ENCODE data around the gene MYH11. TPM values are rescaled to one million over a fixed set of nuclear protein-coding genes. Genes with fewer than 3 reads are reported as not detected.

The MYH11 gene
- total RNA-seq, 1 experiment from 2014 or later = not detected

- TF ChIP-seq CTCF (IDR thresholded peaks at IDR 0.05; ENCODE audit: unreplicated experiment) = no peak
- no peaks in the 10 kb centered on the region for H3K9me3 Mint-ChIP-seq (ENCODE audit: unreplicated experiment)
- H3K36me3 Mint-ChIP-seq (ENCODE audit: insufficient read depth, unreplicated experiment) = no peaks in the 10 kb centered on the region
- ChIA-PET CTCF (interaction anchor here (0.6 to 1.3 kb wide), 3 partner anchors 15 to 388 kb away, joined by 3 to 10 read pairs (median 4); no protein-coding TSS in a partner anchor), POLR2A (interaction anchor here (0.7 kb wide), 1 partner anchor 19 kb away, joined by 4 read pairs; no protein-coding TSS in a partner anchor)
- no peak overlapping the region for H3K27ac Mint-ChIP-seq (ENCODE audit: low read depth, unreplicated experiment)
- BruUV-seq (replicated peaks) = no TSS peak
- DNase-seq (ENCODE audit: unreplicated experiment) = no peak
- no peak overlapping the region for H3K4me3 Mint-ChIP-seq (ENCODE audit: unreplicated experiment)
- intact Hi-C loops (cut with micrococcal nuclease) = no loop called here
- no peaks in the 10 kb centered on the region for H3K4me1 Mint-ChIP-seq (ENCODE audit: insufficient read depth, unreplicated experiment)
- H3K27me3 Mint-ChIP-seq (ENCODE audit: insufficient read depth, unreplicated experiment) = peaks cover 4% of the 10 kb centered on the region
Measured at GRCh38 chr16:15741207-15741871, 115.5 kb downstream of the MYH11 start.

GRCh38 chr16:15739950-15740349 lies 116.9 kb downstream of the MYH11 start:
- intact Hi-C loops (cut with micrococcal nuclease) = no loop called here
- ChIA-PET POLR2A (interaction anchor here (0.8 kb wide), 1 partner anchor 9 kb away, joined by 3 read pairs; no protein-coding TSS in a partner anchor), CTCF (no interaction called here)
- no TSS peak for BruUV-seq (replicated peaks)
- Mint-ChIP-seq H3K9me3 (ENCODE audit: unreplicated experiment) (no peaks in the 10 kb centered on the region), H3K27me3 (ENCODE audit: insufficient read depth, unreplicated experiment) (peaks cover 14% of the 10 kb centered on the region), H3K36me3 (ENCODE audit: insufficient read depth, unreplicated experiment) (no peaks in the 10 kb centered on the region), H3K4me1 (ENCODE audit: insufficient read depth, unreplicated experiment) (no peaks in the 10 kb centered on the region), H3K4me3 (ENCODE audit: unreplicated experiment) (no peak overlapping the region), H3K27ac (ENCODE audit: low read depth, unreplicated experiment) (no peak overlapping the region)
- no peak for TF ChIP-seq CTCF (IDR thresholded peaks at IDR 0.05; ENCODE audit: unreplicated experiment)
- no peak for DNase-seq (ENCODE audit: unreplicated experiment)

- intact Hi-C loops (cut with micrococcal nuclease) = no loop called here
- H3K9me3 Mint-ChIP-seq (ENCODE audit: unreplicated experiment) = no peaks in the 10 kb centered on the region
- BruUV-seq (replicated peaks) = no TSS peak
- H3K27me3 Mint-ChIP-seq (ENCODE audit: insufficient read depth, unreplicated experiment) = peaks cover 14% of the 10 kb centered on the region
- CTCF ChIA-PET = interaction anchor here (1.5 kb wide), 1 partner anchor 17 kb away, joined by 5 read pairs; no protein-coding TSS in a partner anchor
- DNase-seq (ENCODE audit: unreplicated experiment) = no peak
- H3K27ac Mint-ChIP-seq (ENCODE audit: low read depth, unreplicated experiment) = no peak overlapping the region
- H3K4me3 Mint-ChIP-seq (ENCODE audit: unreplicated experiment) = no peak overlapping the region
- POLR2A ChIA-PET = interaction anchor here (0.8 kb wide), 1 partner anchor 9 kb away, joined by 3 read pairs; no protein-coding TSS in a partner anchor
- no peaks in the 10 kb centered on the region for H3K4me1 Mint-ChIP-seq (ENCODE audit: insufficient read depth, unreplicated experiment)
- TF ChIP-seq CTCF (IDR thresholded peaks at IDR 0.05; ENCODE audit: unreplicated experiment) = no peak
- no peaks in the 10 kb centered on the region for H3K36me3 Mint-ChIP-seq (ENCODE audit: insufficient read depth, unreplicated experiment)
Measured at GRCh38 chr16:15739464-15739863, 117.4 kb downstream of the MYH11 start.

- H3K27me3 Mint-ChIP-seq (ENCODE audit: insufficient read depth, unreplicated experiment) = peaks cover 14% of the 10 kb centered on the region
- intact Hi-C loops (cut with micrococcal nuclease) = no loop called here
- H3K27ac Mint-ChIP-seq (ENCODE audit: low read depth, unreplicated experiment) = no peak overlapping the region
- DNase-seq (ENCODE audit: unreplicated experiment) = no peak
- H3K4me1 Mint-ChIP-seq (ENCODE audit: insufficient read depth, unreplicated experiment) = no peaks in the 10 kb centered on the region
- ChIA-PET CTCF (interaction anchor here (0.7 to 0.8 kb wide), 2 partner anchors 18 to 23 kb away, joined by 3 read pairs; no protein-coding TSS in a partner anchor), POLR2A (no interaction called here)
- H3K36me3 Mint-ChIP-seq (ENCODE audit: insufficient read depth, unreplicated experiment) = no peaks in the 10 kb centered on the region
- H3K9me3 Mint-ChIP-seq (ENCODE audit: unreplicated experiment) = no peaks in the 10 kb centered on the region
- TF ChIP-seq CTCF (IDR thresholded peaks at IDR 0.05; ENCODE audit: unreplicated experiment) = no peak
- H3K4me3 Mint-ChIP-seq (ENCODE audit: unreplicated experiment) = no peak overlapping the region
- BruUV-seq (replicated peaks) = no TSS peak
Measured at GRCh38 chr16:15737140-15737644, 119.6 kb downstream of the MYH11 start.
